HG03039 (cell line): Measurements from ENCODE around the gene SMIM34.
A peak's percentile ranks its signal among the peaks of the same experiment; 100 is the strongest.
"Not testable (repeated sequence)": the region's sequence is repeated elsewhere in the genome, so short reads cannot be mapped to it uniquely, and the experiment has no call there.

Source experiments
- ATAC-seq: cut with Tn5 transposase; IDR thresholded peaks from one replicate; pipeline ENCODE4 v1.9.1; 2021; ENCODE audit warnings: mild to moderate bottlenecking, moderate library complexity; ENCODE audit not compliant: unreplicated experiment

Gene SMIM34, protein sequence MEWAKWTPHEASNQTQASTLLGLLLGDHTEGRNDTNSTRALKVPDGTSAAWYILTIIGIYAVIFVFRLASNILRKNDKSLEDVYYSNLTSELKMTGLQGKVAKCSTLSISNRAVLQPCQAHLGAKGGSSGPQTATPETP

DNA sequence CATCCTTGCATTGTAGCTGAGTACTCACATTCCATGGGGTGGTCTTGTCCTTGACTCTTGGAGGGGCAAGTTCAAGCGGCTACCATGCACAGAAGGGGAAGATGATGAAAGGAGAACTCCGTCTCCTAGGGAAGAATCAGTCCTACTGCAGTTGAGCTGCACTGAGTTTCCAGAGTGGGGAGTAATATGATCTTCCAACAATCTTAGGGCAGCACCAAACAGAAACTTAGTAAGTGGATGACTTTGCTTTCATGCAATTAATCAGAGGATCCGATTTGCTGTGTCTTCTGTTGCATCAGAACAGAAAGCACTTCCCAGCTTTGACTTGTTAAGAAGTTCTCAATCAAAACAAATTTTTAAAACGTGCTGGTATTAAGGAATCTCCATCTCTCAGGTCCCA, at the start of gene SMIM34:
SMIM34 (minus strand) TSS at position 147 of the 400 bp plus-strand sequence; CDS start at position 35, 112 bp downstream.
- ATAC-seq, result not testable (repeated sequence)

DNA sequence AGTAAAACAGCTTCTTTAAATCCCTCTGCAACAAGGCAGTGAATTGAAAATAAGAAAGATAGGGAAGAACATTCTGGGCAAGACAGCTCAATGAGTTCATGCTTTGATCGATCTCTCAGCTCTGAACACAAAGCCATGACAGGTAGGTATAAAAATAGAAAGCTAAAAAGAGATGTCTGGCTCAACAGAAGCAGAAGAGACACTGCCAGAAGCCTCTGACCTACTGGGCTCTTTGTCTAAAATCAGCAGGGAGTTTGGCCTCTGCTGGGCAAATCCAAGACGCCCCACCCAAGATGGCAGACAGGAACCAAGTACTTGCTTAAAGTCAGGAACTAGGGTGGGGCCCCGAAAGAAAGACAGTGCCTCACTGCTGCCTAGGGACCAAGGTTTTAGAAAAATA, 43.6 kb upstream of the SMIM34 start:
- ATAC-seq, result not testable (repeated sequence)

DNA sequence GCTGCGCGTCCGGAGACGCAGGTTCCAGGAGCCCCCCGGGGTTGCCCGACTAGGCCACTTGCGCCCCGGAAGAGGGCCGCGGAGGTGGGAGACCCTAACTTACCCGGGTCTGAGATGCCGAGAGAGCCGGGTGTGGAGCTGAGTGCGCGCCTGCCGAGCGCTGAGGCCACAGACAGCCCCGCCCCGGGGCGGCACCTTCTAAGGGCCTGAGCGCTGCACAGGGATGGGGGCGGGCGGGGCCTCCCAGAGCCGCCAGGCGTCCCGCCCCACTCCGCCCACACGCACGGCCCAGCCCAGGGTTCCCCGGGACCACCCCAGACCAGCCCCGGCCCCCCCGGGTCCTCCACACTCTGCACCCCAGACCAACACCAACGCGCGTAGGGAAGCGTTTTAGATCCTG, 35.7 kb upstream of the SMIM34 start:
- ATAC-seq, result not testable (repeated sequence)

DNA sequence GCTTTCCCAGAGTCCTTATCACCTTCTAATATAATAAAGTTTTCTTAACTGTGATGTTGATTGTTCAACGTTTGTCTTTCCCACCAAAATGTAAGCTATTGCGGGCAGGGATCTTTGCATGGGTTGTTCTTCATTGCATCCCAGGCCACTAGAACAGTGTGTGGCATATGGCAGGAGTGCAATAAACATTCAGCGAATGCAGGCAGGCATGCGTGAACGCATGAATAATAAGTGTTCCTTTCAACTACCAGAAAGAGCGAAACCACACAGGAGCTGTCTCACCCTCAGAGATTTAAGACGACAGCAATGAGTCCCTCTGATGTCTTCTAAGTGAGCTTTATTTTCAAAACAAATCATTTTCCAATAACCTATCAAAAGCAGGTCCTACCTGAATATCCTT, 34.5 kb upstream of the SMIM34 start:
- ATAC-seq, result not testable (repeated sequence)

DNA sequence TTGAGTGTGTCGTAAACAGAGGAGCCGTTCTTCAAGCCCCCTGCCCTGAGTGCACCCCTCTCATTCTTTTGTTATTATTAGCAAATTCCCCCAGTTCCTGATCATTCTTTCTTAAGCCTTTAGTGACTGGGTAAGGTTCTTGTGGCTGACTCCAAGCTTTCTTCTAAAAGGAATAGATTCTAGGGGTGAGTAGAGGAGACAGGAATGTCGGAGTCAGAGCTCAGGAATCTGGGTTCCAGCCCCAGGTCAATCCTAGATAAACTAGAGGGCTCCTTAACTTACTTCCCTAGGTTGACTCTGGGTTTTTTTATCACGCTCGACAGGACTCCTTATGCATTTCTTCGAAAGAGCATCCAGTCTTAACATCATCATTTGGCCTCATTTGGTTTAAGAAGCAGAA, 32.4 kb upstream of the SMIM34 start:
- not testable (repeated sequence) for ATAC-seq

DNA sequence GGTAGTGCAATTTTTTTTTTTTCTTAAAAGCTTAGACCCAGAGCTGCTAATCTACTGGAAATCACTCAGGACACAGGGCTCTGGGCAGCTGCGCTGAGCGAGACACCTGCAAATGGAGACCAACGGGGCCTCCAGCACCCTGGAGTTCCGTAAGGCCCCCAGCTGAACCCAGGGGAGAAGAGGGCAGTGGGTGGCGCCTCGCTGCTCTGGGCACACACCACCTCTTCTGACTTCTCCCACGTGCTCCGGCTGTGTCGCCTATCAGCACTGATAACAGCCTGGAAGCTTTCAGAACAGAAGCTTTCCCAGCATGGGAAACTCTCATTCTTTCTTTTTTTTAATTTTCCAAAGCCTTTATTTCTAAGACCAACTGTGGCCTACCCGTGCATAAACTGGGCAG, 31.9 kb upstream of the SMIM34 start:
- not testable (repeated sequence) for ATAC-seq

DNA sequence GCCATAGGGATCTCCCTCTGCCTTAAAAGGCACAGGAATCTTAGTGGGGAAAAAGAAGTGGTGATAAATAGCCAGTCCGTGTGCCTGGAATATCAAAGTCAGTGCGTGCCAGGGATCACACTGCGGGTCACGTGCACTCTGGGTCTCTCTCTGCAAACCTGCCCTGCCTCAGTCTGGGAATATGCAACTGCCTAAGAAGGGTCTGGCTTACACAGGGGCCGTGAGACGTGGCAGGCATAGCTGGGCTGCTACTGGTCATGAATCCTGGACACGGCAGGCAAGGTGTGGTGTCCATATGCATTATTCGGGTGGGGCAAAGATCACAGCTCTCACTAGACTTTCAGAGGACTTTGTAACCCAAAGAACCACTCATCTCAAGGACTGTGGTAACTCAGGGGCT, 23.3 kb upstream of the SMIM34 start:
- not testable (repeated sequence) for ATAC-seq

DNA sequence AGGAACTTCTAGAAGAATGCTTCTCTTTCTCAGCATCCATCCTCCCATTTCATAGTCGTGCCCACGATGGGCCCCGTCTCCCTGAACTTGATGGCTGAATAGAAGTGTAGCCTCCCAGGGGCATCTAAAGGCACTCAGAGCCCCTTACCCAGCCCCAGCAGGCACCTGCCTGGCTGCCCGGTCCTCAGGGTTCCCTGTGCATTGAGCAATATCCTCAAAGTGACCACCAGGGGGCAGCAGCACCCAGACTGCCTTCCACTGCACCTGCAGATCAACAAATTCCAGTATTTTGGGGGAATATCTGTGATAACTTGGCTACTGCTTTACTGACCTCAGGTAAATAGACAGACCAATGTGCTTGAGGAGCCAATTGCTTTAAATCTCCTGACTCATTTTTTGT, 19.7 kb upstream of the SMIM34 start:
- not testable (repeated sequence) for ATAC-seq

DNA sequence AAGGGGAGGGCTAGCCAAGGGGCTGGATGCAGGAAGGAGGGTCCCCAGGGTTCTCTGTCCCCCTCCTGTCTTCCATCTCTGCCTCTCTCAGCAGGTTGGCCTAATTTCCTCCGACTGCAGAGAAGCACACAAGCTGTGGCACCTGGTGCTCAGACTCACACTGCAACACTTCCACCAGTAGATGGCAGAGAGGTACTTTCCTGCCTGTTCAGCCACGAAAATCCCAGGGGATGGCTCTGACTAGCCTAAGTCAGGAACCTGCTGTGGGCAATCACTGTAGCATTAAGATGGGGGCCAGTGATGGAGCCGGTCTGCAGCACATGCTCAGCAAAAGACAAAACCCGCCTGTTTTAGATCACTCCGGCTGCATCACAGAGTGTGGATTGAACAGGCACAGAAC, 6.0 kb upstream of the SMIM34 start:
- not testable (repeated sequence) for ATAC-seq

DNA sequence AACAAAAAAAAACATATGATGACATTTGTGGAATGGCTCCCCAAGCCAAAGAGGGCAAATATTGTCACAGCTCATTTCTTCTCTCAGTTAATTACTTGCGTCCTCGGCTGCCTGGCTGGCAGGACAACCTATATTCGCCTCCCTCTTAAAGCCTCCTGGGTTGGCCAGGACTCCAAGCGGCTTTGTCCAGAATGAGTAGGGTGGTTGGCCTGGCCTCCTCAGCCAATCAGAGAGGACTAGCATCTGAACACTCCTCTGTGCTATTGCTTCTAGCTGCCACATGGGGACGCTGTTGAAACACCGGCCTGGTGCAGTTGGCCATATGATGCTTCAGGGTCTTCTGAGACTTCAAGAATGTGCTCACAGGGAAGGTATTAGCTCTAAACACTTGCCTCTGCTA, 4.7 kb upstream of the SMIM34 start:
- not testable (repeated sequence) for ATAC-seq

DNA sequence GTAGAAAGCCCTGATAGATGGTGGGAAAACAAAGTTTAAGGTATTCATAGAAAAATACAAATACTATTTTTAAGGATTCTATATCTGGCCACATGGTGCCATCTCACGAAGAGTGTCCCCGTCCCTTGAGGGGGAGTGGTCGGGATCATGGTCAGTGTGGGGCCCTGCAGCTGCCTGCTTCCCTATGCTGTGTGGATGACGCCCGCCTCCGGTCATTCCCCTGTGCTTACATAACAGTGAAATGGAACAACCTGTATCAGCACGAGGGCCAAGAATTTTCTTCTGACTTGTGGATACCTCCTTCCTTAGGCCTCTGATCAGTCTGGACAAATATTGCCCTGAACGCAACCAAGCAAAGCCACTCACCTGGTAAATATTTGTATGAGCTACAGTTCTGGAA, 3.6 kb upstream of the SMIM34 start:
- not testable (repeated sequence) for ATAC-seq

DNA sequence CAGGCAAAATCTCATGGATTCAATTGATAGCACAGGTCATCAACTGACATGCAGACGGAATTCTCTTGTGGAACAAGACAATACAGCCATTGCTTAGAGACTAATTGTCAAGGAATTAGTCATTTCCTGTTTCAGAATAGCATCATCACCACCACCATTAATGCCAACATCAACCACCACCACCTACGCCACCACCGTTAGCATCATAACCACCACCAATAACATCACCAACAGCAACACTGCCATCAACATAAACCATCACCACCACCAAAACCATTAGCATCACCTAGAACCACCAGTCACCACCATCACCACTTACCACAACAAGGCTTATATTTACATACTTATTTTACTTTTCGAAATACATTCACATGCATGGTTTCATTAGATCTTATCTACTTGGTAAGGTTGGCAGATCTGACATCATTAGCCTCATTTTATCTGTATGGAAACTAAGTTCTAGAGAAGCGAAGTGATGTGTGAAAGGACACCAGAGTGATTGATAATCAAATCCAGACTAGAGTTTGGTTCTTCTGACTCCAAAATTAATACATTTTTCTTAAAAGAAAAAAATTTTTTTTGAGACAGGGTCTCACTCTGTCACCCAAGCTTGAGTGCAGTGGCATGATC, 6.2 kb downstream of the SMIM34 start:
- not testable (repeated sequence) for ATAC-seq

DNA sequence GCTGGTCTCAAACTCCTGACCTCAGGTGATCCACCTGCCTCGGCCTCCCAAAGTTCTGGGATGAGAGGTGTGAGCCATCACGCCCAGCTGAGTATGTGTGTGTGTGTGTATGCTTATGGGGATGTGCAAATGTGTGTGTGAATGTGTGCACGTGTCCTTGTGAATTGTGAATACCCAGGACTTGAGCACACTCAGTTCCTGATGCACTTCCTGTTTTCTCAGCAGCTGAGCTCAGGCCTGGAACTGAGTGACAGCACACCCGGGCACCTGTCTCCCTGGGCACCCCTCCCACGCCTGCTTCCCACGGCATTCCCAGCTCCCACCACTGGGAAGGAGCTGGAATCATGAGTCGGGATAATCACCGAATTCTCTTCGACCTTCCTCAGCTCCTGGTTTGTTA, 16.5 kb downstream of the SMIM34 start:
- ATAC-seq, result not testable (repeated sequence)

DNA sequence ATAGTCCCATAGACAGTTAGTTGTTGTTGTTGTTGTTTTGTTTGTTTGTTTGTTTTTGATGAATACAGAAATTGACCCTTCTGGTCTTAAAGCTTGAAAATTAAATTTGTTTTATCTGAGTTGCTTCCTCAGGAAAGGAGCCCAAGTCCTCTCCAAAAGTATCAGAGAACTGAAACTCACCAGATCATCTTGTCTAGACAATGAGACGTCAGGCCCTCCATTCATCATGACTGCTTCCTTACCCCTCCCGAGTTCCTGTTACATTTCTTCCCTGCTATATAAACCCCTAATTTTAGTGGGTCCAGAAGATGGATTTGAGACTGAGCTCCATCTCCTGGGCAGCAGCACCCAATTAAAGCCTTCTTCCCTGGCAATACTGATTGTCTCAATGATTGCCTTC, 17.1 kb downstream of the SMIM34 start:
- not testable (repeated sequence) for ATAC-seq

DNA sequence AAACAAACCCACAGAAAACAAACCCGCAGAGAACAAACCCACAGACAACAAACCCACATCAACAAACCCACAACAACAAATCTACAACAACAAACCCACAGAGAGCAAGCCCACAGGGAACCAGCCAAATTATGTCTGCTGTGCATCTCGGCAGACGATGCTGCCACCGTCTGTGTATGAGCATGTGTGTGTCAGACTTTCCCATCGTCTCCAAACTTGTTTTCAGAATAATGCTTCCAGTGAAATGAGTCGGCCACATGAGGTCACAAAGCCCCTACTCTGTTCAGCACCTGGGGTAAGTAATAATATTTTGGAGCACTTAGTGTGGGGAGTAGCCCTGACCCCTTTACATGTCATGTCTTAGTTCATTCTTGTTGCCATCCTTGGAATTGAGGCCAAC, 17.6 kb downstream of the SMIM34 start:
- ATAC-seq, result not testable (repeated sequence)

DNA sequence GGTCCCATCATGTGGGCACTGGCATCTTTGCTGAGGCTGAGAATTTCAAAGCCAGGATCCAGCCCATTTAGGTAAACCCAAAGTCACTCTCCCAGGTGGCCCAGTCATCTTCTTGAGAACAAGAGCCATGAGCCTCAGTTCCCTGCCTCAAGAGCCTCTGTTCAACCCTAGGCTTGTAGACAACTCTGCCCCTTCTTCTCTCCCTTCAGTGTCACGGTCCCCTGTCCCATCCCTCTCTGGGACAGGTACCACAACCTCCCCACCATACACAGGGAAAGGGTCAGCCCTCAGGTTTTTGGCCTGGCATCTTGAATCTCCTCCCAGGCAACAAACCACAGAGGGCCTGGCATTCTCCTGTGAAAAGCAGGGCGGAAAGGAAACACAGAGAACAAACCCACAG, 18.1 kb downstream of the SMIM34 start:
- ATAC-seq, result not testable (repeated sequence)

DNA sequence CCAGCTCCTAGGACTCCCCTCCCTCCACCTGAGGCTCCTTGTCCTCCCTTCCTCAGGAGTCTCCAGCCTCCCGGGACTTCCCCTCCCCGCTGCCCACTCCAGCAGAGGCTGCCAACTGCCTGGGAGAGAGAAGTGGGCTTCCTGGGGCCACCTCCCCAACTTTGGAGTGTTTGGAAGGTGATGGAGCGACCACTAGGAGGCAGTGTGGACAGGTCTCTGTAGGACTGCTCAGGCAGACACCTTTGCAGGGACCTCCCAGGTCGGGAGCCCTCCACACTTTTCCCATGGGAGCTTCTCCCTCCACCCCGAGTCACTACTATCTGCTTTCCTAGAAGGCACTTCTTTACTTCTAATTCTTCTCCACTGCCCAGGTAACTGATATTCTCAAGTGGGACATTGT, 19.0 kb downstream of the SMIM34 start:
- ATAC-seq, result not testable (repeated sequence)

DNA sequence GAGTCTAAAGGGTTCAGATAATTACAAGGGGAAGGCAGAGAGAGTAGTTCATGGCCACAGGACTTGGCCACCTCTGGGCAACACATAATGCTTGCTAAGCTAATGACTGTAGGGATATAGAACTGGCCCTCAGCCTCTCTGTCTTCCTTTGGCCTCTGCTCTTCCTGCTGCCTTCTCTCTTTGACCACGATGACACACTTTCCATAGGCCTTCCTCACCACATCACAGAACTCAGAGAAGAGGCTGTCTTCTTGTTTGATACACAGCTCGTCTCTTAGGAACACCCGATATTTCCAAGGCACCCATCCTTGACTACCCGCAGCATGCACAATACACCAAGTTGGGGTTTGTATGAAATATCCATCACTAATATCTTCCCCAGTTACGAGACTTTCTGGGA, 23.2 kb downstream of the SMIM34 start:
- ATAC-seq, result not testable (repeated sequence)

DNA sequence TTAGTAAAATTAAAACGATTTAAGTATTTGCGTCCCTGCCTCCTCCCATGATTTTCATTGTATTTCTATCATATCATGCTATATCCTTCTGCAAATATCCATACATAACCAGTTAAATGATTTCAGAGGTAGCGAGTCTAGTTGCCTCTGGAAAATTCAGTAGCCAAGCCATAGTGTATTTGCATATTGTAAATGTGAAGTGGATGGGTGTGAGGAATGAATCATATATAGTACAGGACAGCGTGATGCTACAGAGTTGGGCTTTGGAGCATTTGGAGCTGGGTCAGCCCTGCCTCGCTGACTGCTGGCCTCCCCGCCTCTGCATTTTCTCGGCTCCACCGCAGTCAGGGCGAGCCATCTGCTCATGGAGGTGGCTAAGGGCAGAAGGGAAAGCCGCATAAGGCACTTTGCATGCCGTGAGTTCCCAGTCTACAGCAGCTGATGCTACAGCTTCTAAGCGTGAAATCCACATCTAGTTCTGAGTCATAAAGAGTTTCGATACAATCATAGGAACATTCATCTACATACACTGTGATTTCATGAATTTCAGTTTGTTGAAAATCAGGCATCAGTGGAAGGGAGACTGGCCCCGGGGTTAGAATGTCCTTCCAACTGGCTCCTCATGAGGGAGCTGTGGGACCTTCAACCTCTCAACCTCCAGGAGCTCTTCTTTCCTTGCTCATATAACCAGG, 39.9 kb downstream of the SMIM34 start:
- ATAC-seq, result peak; percentile 72

DNA sequence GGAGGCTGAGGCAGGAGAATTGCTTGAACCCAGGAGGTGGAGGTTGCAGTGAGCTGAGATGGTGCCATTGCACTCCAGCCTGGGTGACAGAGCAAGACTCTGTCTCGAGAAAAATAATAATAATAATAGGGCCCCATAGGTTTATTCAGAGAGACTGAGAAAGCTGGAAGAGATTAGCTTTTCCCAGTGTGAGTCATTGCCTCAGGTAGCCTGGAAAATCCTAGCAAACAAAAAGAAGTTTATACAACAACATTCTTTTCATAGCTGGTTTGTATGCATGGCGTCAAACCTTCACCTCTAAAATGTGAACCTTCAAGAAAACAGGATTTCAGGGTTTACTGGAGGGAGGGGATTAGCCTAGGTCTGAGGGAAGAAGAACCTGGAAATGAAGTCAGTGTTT, 40.6 kb downstream of the SMIM34 start:
- not testable (repeated sequence) for ATAC-seq

DNA sequence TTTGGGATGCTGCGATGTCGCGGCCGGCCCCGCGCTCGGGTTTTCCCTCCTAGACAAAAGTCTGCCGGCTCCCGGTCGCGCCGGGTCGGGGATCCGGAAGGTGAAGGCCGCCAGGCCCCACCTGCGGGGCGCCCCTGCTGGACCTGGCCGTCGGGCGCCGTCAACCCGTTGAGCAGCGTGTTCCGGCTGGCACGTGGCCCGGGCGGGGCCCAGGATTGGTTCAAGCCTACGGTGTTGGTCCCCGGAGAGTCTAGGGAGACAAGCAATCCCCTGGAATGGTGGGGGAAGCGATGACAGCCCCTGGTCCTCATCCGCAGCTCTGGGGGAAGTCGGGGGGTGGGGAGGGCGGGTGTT, 48.2 kb downstream of the SMIM34 start:
- ATAC-seq, result peak; percentile 50

DNA sequence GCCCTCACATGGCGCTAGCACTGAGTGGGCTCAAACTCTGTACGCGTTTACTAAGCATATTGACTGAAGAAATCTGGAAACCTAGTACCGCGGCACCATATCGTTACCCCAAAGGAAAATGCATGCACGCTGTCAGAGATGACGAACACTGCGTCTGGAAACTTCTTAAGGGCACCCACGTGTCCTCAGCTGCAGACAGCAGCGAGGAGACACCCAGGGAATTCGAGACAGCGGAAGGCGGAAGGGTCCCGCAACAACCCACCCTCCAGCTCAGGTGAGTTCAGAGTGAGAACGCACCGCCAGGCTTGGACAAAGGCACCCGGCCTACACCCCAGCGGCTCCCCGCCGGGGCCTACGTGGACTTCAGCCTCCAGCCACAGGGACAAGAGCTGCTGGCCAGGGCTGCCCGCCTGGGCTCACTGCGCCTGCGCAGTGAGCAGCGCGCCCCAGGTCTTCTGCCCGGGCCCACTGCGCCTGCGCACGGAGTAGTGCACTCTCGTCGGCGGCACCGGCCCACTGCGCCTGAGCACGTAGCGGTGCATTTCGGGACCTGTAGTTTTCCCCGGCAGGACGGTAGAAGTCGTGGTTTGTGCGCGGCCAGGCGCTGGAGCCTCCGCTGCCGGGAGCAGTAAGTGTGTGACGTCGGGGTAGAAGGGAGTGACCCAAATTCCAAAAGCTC, 48.7 kb downstream of the SMIM34 start, which contains the start of gene SMIM11:
SMIM11 (plus strand) TSS at position 568 of the 679 bp plus-strand sequence. CDS start 3,998 bp downstream, outside the sequence.
- ATAC-seq, result peak; percentile 86
